ENCODE measurements around the gene RASSF1. TPM values are rescaled to one million over a fixed set of nuclear protein-coding genes. Genes with fewer than 3 reads are reported as not detected.

Gene RASSF1, protein sequence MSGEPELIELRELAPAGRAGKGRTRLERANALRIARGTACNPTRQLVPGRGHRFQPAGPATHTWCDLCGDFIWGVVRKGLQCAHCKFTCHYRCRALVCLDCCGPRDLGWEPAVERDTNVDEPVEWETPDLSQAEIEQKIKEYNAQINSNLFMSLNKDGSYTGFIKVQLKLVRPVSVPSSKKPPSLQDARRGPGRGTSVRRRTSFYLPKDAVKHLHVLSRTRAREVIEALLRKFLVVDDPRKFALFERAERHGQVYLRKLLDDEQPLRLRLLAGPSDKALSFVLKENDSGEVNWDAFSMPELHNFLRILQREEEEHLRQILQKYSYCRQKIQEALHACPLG
- total RNA-seq (2021; ENCODE audit: unreplicated experiment) = 29.6 TPM
- 32.1 and 38.6 TPM in 2 replicates for polyA plus RNA-seq (2012)
- Bru-seq, nascent RNA = percentile 88 among the genes with signal in this experiment
- percentile 76 among the genes with signal in this experiment for BruChase-seq, experiment 1, labeled RNA remaining after a 6-hour chase
- percentile 87 among the genes with signal in this experiment for BruChase-seq, experiment 2, labeled RNA remaining after a 2-hour chase
- long read RNA-seq, transcript RASSF1-203 (6 exons, 1,923 nt) = minor isoform, 12 of 105 reads
- long read RNA-seq, transcript RASSF1-201 (5 exons, 1,757 nt) = major isoform, 52 of 105 reads
- long read RNA-seq, partial matches to known transcripts = 10 of 105 reads
- long read RNA-seq, other reads (novel, unspliced or antisense) = 24 of 105 reads

- no TSS peak for BruUV-seq (replicated peaks)
- H3K9ac ChIP-seq (ENCODE audit: low read length) = peak within 1 kb of the TSS; percentile 98
- no peaks in the 10 kb centered on the region for H3K27me3 ChIP-seq (ENCODE audit: insufficient read depth, low read length)
- H3K9me2 ChIP-seq (ENCODE audit: insufficient read depth) = no peaks in the 10 kb centered on the region
- no peak for DNase-seq (ENCODE audit: low read depth, low spot score)
- no peaks in the 10 kb centered on the region for H3K9me3 ChIP-seq (ENCODE audit: control insufficient read depth in 1 of 2, insufficient read depth in 1 of 2, low read depth in 1 of 2, low read length in 2 of 2)
- no peak within 1 kb of the TSS for H2AFZ ChIP-seq (ENCODE audit: low read depth, low read length, poor library complexity, severe bottlenecking)
- H3K4me2 ChIP-seq (ENCODE audit: low read length) = peak within 1 kb of the TSS; percentile 95
- peaks cover 0 to 3% of the 10 kb centered on the region in 2 experiments; a peak in 1 of 4 replicates for H3K36me3 ChIP-seq (ENCODE audit: control insufficient read depth in 1 of 2, insufficient read depth in 2 of 2, low read length in 2 of 2)
- ChIA-PET RAD21 (ENCODE audit: low non-redundant PET in 1 of 2, low total read pairs in 2 of 2, uncharacterized antibody in 2 of 2, unreplicated experiment in 2 of 2) (interaction anchor here in 1 of 2 experiments (0.5 kb wide), 1 partner anchor 114 kb away, joined by 4 read pairs; no protein-coding TSS in a partner anchor), POLR2A (interaction anchor here (0.8 to 1.3 kb wide), 4 partner anchors 10 to 41 kb away, joined by 3 to 11 read pairs (median 4); partner anchors contain the start of genes CYB561D2, HYAL3, NAA80 and NPRL2), CTCF (interaction anchor here (0.8 to 1.1 kb wide), 3 partner anchors 10 to 19 kb away, joined by 4 to 6 read pairs (median 5); partner anchors contain the start of gene NPRL2)
- peaks cover 36% of the 10 kb centered on the region for H3K79me2 ChIP-seq (ENCODE audit: insufficient read depth, low read length)
- H3K4me1 ChIP-seq (ENCODE audit: control insufficient read depth in 1 of 2, insufficient read depth in 2 of 2, low read length in 2 of 2) = peaks cover 28 to 59% of the 10 kb centered on the region in 2 experiments
- no peaks in the 10 kb centered on the region for H4K20me1 ChIP-seq (ENCODE audit: insufficient read depth)
- ATAC-seq = peak; percentile 55
- peak within 1 kb of the TSS; percentile 82 for H3K27ac ChIP-seq (ENCODE audit: low read depth, low read length)
- peak within 1 kb of the TSS; percentile 62 to 89 for H3K4me3 ChIP-seq (replicated peaks in 1 of 2; ENCODE audit: low read depth in 1 of 2, low read length in 2 of 2)
- intact Hi-C loops (cut with micrococcal nuclease) = no loop called here
- TF ChIP-seq TCF7L2 (IDR thresholded peaks at IDR 0.05; ENCODE audit: borderline replicate concordance, extremely low read depth, insufficient read depth, insufficient read length) (peak; percentile 6), YY1 (IDR thresholded peaks at IDR 0.05; ENCODE audit: extremely low read depth, insufficient replicate concordance, low read depth, low read length) (peak; percentile 20), POLR2AphosphoS5 (IDR thresholded peaks at IDR 0.05; ENCODE audit: low read depth, low read length) (peak; percentile 85), JUND (IDR thresholded peaks at IDR 0.05) (no peak), ZFX (IDR thresholded peaks at IDR 0.05) (peak; percentile 96), POLR2A (IDR thresholded peaks at IDR 0.05; ENCODE audit: borderline replicate concordance, extremely low read depth, insufficient read depth, insufficient read length) (peak; percentile 81), ZNF274 (IDR thresholded peaks at IDR 0.05; ENCODE audit: low read depth, low read length) (no peak)
Measured at GRCh38 chr3:50340448-50341329, at the start of gene RASSF1. RASSF1 (minus strand) TSS chr3:50340836; CDS start chr3:50340805, 31 bp downstream.
